A549 (cell line): Measurements from ENCODE around the gene ITGAV.

Experiments
- JUN ChIP-seq, 2 experiments: fragments of >200 bp; sonication (Bioruptor Twin); formaldehyde crosslinking; IDR thresholded peaks; 2 replicates in 1 of 2; 3 replicates in 1 of 2; pipeline ENCODE4 v1.6.1; 2016 to 2017
- RAD21 ChIP-seq, 2 experiments: fragments of >200 bp in 1 of 2; sonication (Bioruptor Twin) in 1 of 2; formaldehyde crosslinking in 1 of 2; IDR thresholded peaks in 1 of 2; conservative IDR thresholded peaks in 1 of 2; 2 replicates in 1 of 2; 3 replicates in 1 of 2; pipeline ENCODE4 v1.6.1; 2012 to 2018; ENCODE audit warnings: inconsistent platforms in 1 of 2
- SMC3 ChIP-seq: fragments of >200 bp; sonication (Bioruptor Twin); formaldehyde crosslinking; IDR thresholded peaks from 3 replicates; pipeline ENCODE4 v1.6.1; 2018; ENCODE audit warnings: inconsistent platforms
- TF ChIP-seq, protein P1 (sequence below): fragments of >200 bp; sonication (Bioruptor Twin); formaldehyde crosslinking; IDR thresholded peaks from 3 replicates; pipeline ENCODE4 v1.5.1; 2016

DNA sequence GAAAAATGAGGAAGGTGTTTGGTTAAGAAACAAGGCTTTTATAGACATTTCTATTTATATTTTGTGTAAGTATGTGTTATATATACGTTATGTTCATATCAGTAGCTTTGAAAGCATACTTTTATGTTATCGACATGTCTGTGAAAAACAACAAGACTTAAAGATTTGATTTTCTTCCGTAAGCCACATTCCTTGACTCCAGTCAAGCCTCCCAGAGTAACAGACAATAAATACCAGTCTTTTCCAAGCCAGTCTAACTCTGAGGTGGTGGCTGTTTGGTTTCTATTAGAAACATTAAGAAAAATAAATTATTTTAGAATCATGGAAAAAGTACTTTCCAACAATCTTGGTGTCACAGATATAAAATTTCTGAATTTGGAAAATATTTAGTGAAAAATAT lies 16.3 kb upstream of the ITGAV start:
- TF ChIP-seq JUN (IDR thresholded peaks at IDR 0.05) (no peak), SMC3 (no peak), RAD21 (conservative IDR thresholded peaks at IDR 0.05 in 1 of 2, IDR thresholded peaks at IDR 0.05 in 1 of 2) (no peak)
- TF ChIP-seq, protein P1, sequence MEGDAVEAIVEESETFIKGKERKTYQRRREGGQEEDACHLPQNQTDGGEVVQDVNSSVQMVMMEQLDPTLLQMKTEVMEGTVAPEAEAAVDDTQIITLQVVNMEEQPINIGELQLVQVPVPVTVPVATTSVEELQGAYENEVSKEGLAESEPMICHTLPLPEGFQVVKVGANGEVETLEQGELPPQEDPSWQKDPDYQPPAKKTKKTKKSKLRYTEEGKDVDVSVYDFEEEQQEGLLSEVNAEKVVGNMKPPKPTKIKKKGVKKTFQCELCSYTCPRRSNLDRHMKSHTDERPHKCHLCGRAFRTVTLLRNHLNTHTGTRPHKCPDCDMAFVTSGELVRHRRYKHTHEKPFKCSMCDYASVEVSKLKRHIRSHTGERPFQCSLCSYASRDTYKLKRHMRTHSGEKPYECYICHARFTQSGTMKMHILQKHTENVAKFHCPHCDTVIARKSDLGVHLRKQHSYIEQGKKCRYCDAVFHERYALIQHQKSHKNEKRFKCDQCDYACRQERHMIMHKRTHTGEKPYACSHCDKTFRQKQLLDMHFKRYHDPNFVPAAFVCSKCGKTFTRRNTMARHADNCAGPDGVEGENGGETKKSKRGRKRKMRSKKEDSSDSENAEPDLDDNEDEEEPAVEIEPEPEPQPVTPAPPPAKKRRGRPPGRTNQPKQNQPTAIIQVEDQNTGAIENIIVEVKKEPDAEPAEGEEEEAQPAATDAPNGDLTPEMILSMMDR = no peak
